Ramos (cell line): ENCODE data around the gene SEMA3A.
"Not testable (repeated sequence)": the region's sequence is repeated elsewhere in the genome, so short reads cannot be mapped to it uniquely, and the experiment has no call there.

Experiments used
- in situ Hi-C: fragments of 300-500 bp; cut with MboI; formaldehyde crosslinking; loops from one replicate; pipeline ENCODE4 v1.14.3; 2022; ENCODE audit warnings: low sequenced_read_pairs; ENCODE audit not compliant: unreplicated experiment

The SEMA3A gene

GRCh38 chr7:84194484-84195271 lies at the start of gene SEMA3A:
SEMA3A (minus strand) TSS chr7:84194789; CDS start chr7:84194586, 203 bp downstream.
- in situ Hi-C loops, result no loop called here

- in situ Hi-C loops, result not testable (repeated sequence)
Observed at GRCh38 chr7:84243037-84243436, 48.4 kb upstream of the SEMA3A start.

- in situ Hi-C loops, result no loop called here
Observed at GRCh38 chr7:84238596-84238995, 44.0 kb upstream of the SEMA3A start.

- in situ Hi-C loops, result no loop called here
Observed at GRCh38 chr7:84237533-84238173, 43.1 kb upstream of the SEMA3A start.

GRCh38 chr7:84236398-84236797 lies 41.8 kb upstream of the SEMA3A start:
- in situ Hi-C loops, result no loop called here

- in situ Hi-C loops, result no loop called here
Observed at GRCh38 chr7:84232646-84233045, 38.1 kb upstream of the SEMA3A start.

- in situ Hi-C loops, result no loop called here
Observed at GRCh38 chr7:84231157-84231556, 36.6 kb upstream of the SEMA3A start.

- in situ Hi-C loops, result no loop called here
Observed at GRCh38 chr7:84230491-84230890, 35.9 kb upstream of the SEMA3A start.

GRCh38 chr7:84228526-84228925 lies 33.9 kb upstream of the SEMA3A start:
- in situ Hi-C loops, result no loop called here

GRCh38 chr7:84226759-84227158 lies 32.2 kb upstream of the SEMA3A start:
- in situ Hi-C loops, result no loop called here

- in situ Hi-C loops, result no loop called here
Observed at GRCh38 chr7:84224505-84224904, 29.9 kb upstream of the SEMA3A start.

GRCh38 chr7:84219310-84219709 lies 24.7 kb upstream of the SEMA3A start:
- in situ Hi-C loops, result no loop called here

GRCh38 chr7:84218681-84219080 lies 24.1 kb upstream of the SEMA3A start:
- in situ Hi-C loops, result no loop called here

GRCh38 chr7:84216472-84216871 lies 21.9 kb upstream of the SEMA3A start:
- in situ Hi-C loops, result no loop called here

- in situ Hi-C loops, result not testable (repeated sequence)
Observed at GRCh38 chr7:84214757-84215156, 20.2 kb upstream of the SEMA3A start.

- in situ Hi-C loops, result no loop called here
Observed at GRCh38 chr7:84210301-84210700, 15.7 kb upstream of the SEMA3A start.

GRCh38 chr7:84209006-84209405 lies 14.4 kb upstream of the SEMA3A start:
- in situ Hi-C loops, result no loop called here

- in situ Hi-C loops, result no loop called here
Observed at GRCh38 chr7:84207615-84208014, 13.0 kb upstream of the SEMA3A start.

- in situ Hi-C loops, result no loop called here
Observed at GRCh38 chr7:84207025-84207424, 12.4 kb upstream of the SEMA3A start.

- in situ Hi-C loops, result no loop called here
Observed at GRCh38 chr7:84204655-84205054, 10.1 kb upstream of the SEMA3A start.

GRCh38 chr7:84202855-84203254 lies 8.3 kb upstream of the SEMA3A start:
- in situ Hi-C loops, result no loop called here

GRCh38 chr7:84200859-84201258 lies 6.3 kb upstream of the SEMA3A start:
- in situ Hi-C loops, result no loop called here
